NOMO-1 (cell line): Measurements from ENCODE around the gene CHIC1.

Experiments used
- DNase-seq, 2 experiments: peaks; one replicate each; lab custom pipeline; 2025; ENCODE audit not compliant: unreplicated experiment in 2 of 2; lab: John Stamatoyannopoulos, UW

CHIC1 gene

GRCh38 chrX:73728602-73729001 lies 165.6 kb downstream of the CHIC1 start:
- no peak for DNase-seq
